HG03175 (cell line): ENCODE data around the gene COA4.
"Not testable (repeated sequence)": the region's sequence is repeated elsewhere in the genome, so short reads cannot be mapped to it uniquely, and the experiment has no call there.

Experiments used
- ATAC-seq: cut with Tn5 transposase; IDR thresholded peaks from one replicate; pipeline ENCODE4 v1.9.1; 2021; ENCODE audit warnings: mild to moderate bottlenecking, moderate library complexity; ENCODE audit not compliant: unreplicated experiment

Gene COA4

DNA sequence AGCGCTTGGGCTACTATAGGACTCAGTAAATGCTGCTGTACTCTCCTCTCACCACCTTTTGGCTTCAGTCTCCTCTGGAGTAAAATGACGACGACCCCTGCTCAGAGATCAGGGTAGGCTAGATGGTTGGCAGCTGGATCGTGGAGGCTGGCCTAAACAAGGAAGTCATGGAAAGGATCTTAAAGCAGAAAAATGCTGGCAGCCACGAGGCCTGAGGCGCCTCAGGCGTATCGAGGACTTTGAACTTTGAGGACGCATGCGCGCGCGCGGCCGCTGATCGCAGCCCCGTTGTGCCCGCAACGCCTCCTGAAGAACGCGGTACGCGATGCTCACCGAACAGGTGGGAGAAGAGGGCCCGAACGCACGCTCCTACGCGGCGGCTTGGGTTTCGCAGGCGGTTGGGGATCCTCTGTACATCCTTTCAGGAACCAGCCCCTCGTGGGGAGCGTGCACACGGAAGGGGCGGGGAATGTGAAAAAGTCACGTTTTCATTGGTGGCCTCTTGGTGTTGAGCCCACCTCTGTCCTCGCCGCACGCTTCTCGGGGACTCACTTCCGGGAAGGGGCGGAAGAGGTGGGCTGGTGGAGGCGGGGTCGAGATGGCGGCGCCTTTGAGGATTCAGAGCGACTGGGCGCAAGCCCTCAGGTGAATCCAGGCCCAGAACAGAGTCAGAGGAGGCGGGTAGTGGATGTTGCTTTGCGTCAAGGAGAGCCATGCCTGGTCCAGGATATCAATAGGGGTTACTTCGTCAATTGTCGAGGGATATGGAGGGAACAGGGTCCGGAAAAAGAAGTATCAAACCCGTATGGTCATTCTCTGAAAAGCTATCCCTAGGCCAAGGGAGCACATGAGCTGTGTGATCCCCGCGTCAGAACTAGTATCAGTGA, at the start of gene COA4, which contains the start of gene PAAF1:
Gene COA4 (minus strand): TSS at position 423 of the 887 bp plus-strand sequence. CDS start 3,468 bp downstream, outside the sequence.
Gene PAAF1 (plus strand): TSS at position 576 of the 887 bp plus-strand sequence. CDS start 23 bp downstream, at position 599.
- ATAC-seq, result peak; percentile 98

GRCh38 chr11:73921180-73921579, 44.5 kb upstream of the COA4 start:
- ATAC-seq, result no peak

GRCh38 chr11:73916435-73916834, 39.8 kb upstream of the COA4 start:
- ATAC-seq, result no peak

GRCh38 chr11:73914284-73914683, 37.6 kb upstream of the COA4 start:
- ATAC-seq, result no peak

DNA sequence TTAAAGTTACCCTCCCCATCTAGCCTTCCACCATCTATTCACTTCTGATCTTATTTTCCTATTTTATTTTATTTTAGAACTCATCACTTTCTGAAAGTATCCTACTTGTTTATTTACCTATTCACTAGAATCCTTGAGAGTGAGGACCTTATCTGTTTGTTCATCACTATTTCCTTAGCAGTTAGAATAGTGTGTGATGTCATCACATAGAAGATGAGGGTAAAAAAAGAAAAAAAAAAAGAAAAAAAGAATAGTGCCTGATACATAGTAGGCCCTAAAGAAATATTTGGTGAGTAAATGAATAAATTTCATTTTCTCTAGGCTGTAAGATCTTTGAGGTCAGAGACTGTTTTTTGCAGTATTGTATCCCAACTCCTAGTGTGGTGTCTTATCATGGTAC, 36.8 kb upstream of the COA4 start:
- no peak for ATAC-seq

GRCh38 chr11:73912026-73912425, 35.4 kb upstream of the COA4 start:
- no peak for ATAC-seq

DNA sequence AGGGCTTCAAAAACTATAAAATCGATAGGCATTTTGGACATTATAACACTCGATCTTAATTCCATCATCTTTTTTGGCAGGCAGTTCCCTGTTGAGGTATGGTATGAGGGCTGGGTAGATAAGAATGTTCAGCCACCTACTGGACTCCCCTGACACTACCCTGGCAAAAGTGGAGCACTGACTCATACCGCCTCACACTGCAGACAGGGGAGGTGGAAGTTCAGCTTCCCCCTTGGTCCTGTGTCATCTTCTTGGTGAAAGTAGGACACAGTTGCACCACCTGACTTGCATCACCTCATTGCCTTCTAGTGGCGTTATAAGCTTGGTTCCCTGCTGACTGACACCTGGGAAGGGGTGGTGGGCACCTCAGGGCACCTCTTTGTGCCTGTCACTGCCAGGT, 30.5 kb upstream of the COA4 start:
- no peak for ATAC-seq

DNA sequence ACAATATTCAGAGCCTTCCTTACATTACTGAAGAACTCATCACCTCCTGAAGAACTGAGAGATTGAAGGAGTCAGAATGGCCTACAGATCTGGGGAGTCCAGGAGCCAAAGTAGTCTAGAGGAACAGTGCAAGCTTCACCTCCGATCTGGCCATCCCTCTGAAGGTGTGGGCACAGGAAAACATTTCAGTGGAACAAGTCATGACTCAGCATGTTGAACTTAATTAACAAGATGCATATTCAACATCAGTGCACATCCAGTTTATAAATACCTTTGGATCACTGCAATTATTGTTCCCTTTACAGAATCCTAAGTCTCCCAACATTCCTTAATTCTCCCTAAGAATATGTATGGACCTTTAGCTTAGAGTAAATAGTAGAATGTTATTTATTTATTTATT, 25.7 kb upstream of the COA4 start:
- ATAC-seq, result no peak

DNA sequence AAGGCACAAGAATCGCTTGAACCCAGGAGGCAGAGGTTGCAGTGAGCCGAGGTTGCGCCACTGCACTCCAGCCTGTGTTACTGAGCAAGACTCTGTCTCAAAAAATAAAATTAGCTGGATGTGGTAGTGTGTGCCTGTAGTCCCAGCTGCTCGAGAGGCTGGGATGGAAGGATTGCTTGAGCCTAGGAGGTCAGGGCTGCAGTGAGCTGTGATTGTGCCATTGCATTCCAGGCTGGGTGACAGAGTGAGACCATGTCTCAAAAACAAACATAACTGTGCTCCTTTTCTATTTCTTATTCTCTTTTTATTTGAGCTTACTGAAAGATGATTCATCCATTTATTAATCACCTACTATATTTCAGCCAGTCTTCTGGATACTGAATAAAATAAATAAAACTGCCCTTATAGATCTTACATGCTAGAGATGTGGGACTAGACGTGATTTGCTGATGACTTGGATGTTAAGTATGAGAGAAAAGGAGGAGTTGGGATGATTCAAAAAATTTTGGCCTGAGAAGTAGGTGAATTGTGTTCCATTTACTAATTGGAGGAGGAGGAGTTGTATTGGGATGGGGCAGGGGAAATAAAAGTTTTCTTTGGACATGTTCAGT, 18.2 kb upstream of the COA4 start:
- ATAC-seq, result no peak

DNA sequence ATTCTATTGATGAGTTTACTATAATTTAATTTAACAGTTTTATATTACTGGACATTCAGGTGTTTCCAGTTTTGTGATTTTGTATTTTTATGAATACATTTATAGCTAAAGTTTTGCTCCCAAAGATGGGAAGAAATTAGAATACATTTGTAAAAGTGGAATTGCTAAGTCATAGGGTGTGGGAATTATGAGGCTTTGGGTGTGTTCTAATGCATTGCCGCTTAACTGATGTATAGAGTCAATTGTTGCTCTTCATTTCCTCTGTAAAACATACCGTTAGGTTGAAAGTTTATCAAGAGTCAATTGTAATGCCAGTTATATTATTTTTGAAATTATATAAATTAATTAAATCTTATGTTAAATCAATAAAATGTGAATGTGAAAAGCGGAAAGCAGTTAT, 16.4 kb upstream of the COA4 start:
- ATAC-seq, result no peak

GRCh38 chr11:73889536-73889935, 12.9 kb upstream of the COA4 start:
- ATAC-seq, result no peak

DNA sequence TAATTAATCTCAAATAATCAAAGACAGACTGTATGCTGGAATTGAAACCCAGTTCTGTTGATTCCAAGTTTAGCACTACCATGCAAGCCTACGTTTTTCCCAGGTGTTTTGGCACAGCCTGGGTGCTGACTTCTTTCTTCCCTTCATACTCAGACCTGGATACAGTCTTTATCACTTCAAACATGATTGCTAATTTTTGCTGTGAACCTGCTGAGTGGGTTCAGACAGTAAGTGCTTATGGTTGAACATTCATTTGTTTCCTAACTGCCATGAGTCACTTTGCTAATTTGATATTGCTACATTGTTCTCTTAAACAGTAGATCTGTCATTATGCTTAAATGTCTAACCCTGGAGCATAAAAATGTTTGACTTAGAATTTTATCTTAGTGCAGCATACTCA, 12.4 kb upstream of the COA4 start:
- ATAC-seq, result no peak

DNA sequence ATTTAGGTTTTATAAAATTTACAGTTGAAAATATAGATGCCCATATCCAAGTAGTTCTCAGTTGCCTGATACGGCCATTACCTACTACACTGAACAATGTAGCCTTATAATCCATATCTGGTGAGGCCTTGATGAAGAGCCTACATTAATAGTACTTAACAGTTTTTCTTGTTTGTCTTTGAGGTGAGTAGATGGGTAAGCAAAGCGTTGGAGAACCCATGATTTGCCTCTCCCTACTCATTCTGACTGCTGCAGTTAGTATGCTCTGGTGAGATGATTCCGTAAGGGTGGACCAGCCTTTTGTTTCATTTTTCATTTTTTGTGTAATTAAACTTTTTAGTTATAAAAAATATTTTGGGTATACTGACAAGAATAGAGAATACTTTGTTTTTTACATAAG, 11.6 kb upstream of the COA4 start:
- no peak for ATAC-seq

- no peak for ATAC-seq
Observed at GRCh38 chr11:73883856-73884255, 7.2 kb upstream of the COA4 start.

GRCh38 chr11:73880449-73880848, 3.8 kb upstream of the COA4 start:
- ATAC-seq, result not testable (repeated sequence)

DNA sequence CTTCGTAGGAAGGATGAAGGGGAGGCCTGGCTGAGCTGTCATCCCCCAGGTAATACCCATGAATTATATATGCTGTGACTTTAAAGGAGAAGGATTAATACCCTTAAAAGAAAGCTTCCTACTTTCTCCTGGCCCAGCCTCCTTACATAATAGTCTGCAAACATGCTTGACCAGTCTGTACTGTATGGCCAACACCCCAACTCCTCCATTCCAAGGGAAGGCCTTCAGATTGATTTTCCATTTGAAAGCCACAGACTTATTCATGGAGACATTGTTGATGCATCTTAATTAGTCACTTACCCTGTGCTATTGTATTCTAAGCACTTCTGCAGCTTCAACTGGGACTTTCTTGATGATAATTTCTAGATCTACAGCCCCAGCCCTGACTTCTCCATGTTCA, 2.1 kb upstream of the COA4 start:
- no peak for ATAC-seq

- ATAC-seq, result no peak
Observed at GRCh38 chr11:73875840-73876239, 806 bp downstream of the COA4 start.

DNA sequence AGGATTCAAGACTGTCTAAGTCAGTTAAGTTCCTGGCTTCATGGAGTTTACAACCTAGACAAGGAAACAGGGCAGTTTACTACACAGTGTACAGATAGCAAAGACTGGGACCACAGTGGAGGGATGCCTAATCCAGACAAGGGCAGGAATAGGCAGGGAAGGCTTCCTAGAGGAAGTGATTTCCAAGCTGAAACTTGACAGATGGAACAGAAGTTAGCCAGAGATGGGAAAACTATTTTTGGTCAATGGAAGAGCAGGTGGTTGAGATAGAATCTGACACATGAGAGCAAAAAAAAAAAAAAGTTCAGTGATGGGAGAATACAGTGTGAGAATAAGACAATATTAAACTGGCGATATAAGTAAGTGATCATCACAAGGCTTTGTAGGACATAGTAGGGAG, 1.3 kb downstream of the COA4 start:
- no peak for ATAC-seq

DNA sequence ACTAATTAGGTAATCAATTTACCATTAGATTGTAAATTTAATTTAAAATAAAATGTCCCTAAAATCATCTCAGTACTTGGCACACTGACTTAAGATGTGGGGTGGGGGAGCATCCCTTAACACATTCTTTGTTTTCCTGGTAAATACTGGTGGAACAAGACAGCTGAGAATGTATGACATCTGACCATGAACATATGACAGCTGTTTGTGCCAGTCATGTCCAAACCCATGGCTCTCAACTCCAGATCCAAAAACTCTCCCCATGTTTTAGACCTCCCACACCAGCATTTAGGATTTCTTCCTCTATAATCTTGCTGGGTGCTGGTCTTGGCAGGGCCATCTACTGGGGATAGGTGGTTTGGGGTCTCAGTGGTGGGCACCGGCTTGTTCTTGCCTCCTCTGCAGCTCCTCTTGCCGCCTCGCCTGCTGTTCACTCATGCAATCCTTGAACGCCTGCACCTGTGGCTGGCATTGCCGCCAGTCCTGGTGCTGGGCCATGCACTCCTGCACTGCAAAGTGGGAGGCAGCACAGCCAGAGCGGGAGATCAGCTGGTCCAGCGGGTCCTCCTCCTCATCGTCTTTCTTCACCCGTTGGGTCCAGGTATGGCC, 3.8 kb downstream of the COA4 start:
- ATAC-seq, result no peak

- no peak for ATAC-seq
Observed at GRCh38 chr11:73870261-73870660, 6.4 kb downstream of the COA4 start.

GRCh38 chr11:73869332-73869949, 7.2 kb downstream of the COA4 start:
- no peak for ATAC-seq
